GM12878 (cell line): ENCODE measurements around the gene ANKRD44. TPM values are rescaled to one million over a fixed set of nuclear protein-coding genes. Genes with fewer than 3 reads are reported as not detected.

ENCODE experiments used
- EP300 ChIP-seq, 2 experiments: fragments of 150-350 bp in 1 of 2; IDR thresholded peaks; 2 replicates each; pipeline ENCODE4 v1.6.1; 2011 to 2012; ENCODE audit warnings: low read depth in 2 of 2, low read length in 2 of 2, borderline replicate concordance in 1 of 2, improper control_type of control experiment in 1 of 2, inconsistent platforms in 1 of 2; ENCODE audit not compliant: control insufficient read depth in 1 of 2
- HCFC1 ChIP-seq: fragments of 150-350 bp; IDR thresholded peaks from 2 replicates; pipeline ENCODE4 v1.6.1; 2014; ENCODE audit warnings: low read length
- HDAC6 ChIP-seq: fragments of 200-600 bp; sonication (generic); IDR thresholded peaks from one replicate; pipeline ENCODE4 v1.8.0; 2017; ENCODE audit warnings: antibody characterized with exemption; ENCODE audit not compliant: unreplicated experiment
- JUND ChIP-seq: IDR thresholded peaks from 2 replicates; pipeline ENCODE4 v1.6.1; 2012; ENCODE audit warnings: low read depth, mild to moderate bottlenecking, low read length, improper control_type of control experiment, moderate library complexity
- MEF2B ChIP-seq: fragments of 450-650 bp; IDR thresholded peaks from 2 replicates; pipeline ENCODE4 v1.6.1; 2018; ENCODE audit warnings: mild to moderate bottlenecking, moderate library complexity; ENCODE audit not compliant: partially characterized antibody, poor library complexity, severe bottlenecking
- RAD51 ChIP-seq: fragments of 450-650 bp; IDR thresholded peaks from 2 replicates; pipeline ENCODE4 v1.6.1; 2016; ENCODE audit warnings: moderate library complexity, mild to moderate bottlenecking, inconsistent platforms
- RB1 ChIP-seq: fragments of 450-650 bp; formaldehyde crosslinking; IDR thresholded peaks from 2 replicates; pipeline ENCODE4 v1.6.1; 2017; ENCODE audit warnings: mild to moderate bottlenecking, borderline replicate concordance
- RUNX3 ChIP-seq: IDR thresholded peaks from 2 replicates; pipeline ENCODE4 v1.6.1; 2012; ENCODE audit warnings: low read length, inconsistent platforms
- ZNF217 ChIP-seq: fragments of 450-650 bp; IDR thresholded peaks from 2 replicates; pipeline ENCODE4 v1.6.1; 2017; ENCODE audit warnings: antibody characterized with exemption, mild to moderate bottlenecking
- ZNF24 ChIP-seq: fragments of 450-650 bp; IDR thresholded peaks from 2 replicates; pipeline ENCODE4 v1.6.1; 2017; ENCODE audit warnings: antibody characterized with exemption, mild to moderate bottlenecking
- ZNF274 ChIP-seq: IDR thresholded peaks from one replicate; pipeline ENCODE4 v1.8.0; 2011; ENCODE audit not compliant: insufficient read length, insufficient read depth
- polyA plus RNA-seq, 11 experiments: library from polyadenylated mRNA; depleted of rRNA in 4 of 11; unstranded in 6 of 11; stranded (reverse) in 5 of 11; fragments of >200 nt; fragmentation: Nextera tagmentation in 4 of 11; fragmentation: Illumina TruSeq in 1 of 11; extraction: Ambion mirVana in 4 of 11; extraction: Trizol in 1 of 11; gene quantifications; 1 replicate in 1 of 11; 2 replicates in 10 of 11; pipeline versions ENCODE4 v1.2.1 to v1.2.3, GENCODE V29; 2011 to 2016; ENCODE audit warnings: inconsistent platforms in 2 of 11, missing spikeins in 2 of 11, low read depth in 1 of 11
- total RNA-seq, 4 experiments: library from RNA; depleted of rRNA in 3 of 4; stranded (reverse); fragments of >200 nt in 3 of 4; fragmentation: Illumina TruSeq in 1 of 4; extraction: Trizol in 1 of 4; gene quantifications; 2 replicates each; pipeline versions ENCODE4 v1.2.1 to v1.2.3, GENCODE V29; 2013 to 2021
- TF ChIP-seq, protein P1 (sequence below): fragments of 450-650 bp; IDR thresholded peaks from 2 replicates; pipeline ENCODE4 v1.6.1; 2018; ENCODE audit warnings: borderline replicate concordance, mild to moderate bottlenecking; ENCODE audit not compliant: partially characterized antibody
- TF ChIP-seq, protein P2 (sequence below): fragments of 450-650 bp; IDR thresholded peaks from 2 replicates; pipeline ENCODE4 v1.6.1; 2017; ENCODE audit warnings: mild to moderate bottlenecking, moderate library complexity
- TF ChIP-seq, protein P3 (sequence below), 3 experiments: IDR thresholded peaks in 2 of 3; conservative IDR thresholded peaks in 1 of 3; 2 replicates each; pipeline ENCODE4 v1.5.1; 2011; ENCODE audit warnings: low read depth in 3 of 3, low read length in 3 of 3, mild to moderate bottlenecking in 3 of 3, control low read depth in 2 of 3, moderate library complexity in 2 of 3, inconsistent platforms in 1 of 3, mixed read lengths in 1 of 3; ENCODE audit not compliant: control insufficient read depth in 2 of 3, insufficient read depth in 1 of 3; ENCODE audit errors: extremely low read depth in 1 of 3
- TF ChIP-seq, protein P4 (sequence below): IDR thresholded peaks from 2 replicates; pipeline ENCODE4 v1.6.1; 2012; ENCODE audit warnings: improper control_type of control experiment, low read depth, low read length; ENCODE audit not compliant: insufficient replicate concordance

ANKRD44 gene
- total and polyA plus RNA-seq, 10 of the 15 experiments (the other 5 are each of a cell fraction or from before 2014, with no cell fraction given): 19.1 to 99.1 (median 59.6) TPM

DNA sequence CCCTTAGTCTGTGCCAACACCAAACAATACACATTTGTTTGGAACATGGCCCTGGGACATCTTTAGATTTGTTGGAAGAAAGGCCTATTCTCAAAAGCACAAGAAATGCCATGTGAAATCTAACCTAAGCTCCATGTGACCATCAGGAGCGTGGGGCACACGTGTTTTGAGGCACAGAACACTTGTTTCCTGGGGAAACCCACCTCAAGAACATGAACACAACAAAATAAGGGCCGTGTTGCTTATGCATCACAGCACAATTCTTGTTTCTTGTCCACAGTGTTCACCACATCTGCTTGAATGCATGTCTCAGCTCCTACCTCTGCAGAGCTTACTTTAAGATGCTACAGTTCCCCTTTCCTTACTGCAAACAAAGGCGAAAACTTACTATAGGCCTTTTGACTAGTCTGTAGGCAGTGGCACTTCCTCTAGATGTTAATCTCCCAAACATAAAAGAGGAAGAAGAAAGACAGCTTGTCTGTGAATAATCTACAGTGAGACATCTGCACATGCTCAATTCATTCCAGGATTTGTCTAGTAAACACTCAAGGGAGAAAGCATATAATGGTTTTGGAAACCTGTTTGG lies 165.0 kb downstream of the ANKRD44 start (continued):
- TF ChIP-seq, protein P1, sequence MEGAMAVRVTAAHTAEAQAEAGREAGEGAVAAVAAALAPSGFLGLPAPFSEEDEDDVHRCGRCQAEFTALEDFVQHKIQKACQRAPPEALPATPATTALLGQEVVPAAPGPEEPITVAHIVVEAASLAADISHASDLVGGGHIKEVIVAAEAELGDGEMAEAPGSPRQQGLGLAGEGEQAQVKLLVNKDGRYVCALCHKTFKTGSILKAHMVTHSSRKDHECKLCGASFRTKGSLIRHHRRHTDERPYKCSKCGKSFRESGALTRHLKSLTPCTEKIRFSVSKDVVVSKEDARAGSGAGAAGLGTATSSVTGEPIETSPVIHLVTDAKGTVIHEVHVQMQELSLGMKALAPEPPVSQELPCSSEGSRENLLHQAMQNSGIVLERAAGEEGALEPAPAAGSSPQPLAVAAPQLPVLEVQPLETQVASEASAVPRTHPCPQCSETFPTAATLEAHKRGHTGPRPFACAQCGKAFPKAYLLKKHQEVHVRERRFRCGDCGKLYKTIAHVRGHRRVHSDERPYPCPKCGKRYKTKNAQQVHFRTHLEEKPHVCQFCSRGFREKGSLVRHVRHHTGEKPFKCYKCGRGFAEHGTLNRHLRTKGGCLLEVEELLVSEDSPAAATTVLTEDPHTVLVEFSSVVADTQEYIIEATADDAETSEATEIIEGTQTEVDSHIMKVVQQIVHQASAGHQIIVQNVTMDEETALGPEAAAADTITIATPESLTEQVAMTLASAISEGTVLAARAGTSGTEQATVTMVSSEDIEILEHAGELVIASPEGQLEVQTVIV: no peak
- TF ChIP-seq, protein P2, sequence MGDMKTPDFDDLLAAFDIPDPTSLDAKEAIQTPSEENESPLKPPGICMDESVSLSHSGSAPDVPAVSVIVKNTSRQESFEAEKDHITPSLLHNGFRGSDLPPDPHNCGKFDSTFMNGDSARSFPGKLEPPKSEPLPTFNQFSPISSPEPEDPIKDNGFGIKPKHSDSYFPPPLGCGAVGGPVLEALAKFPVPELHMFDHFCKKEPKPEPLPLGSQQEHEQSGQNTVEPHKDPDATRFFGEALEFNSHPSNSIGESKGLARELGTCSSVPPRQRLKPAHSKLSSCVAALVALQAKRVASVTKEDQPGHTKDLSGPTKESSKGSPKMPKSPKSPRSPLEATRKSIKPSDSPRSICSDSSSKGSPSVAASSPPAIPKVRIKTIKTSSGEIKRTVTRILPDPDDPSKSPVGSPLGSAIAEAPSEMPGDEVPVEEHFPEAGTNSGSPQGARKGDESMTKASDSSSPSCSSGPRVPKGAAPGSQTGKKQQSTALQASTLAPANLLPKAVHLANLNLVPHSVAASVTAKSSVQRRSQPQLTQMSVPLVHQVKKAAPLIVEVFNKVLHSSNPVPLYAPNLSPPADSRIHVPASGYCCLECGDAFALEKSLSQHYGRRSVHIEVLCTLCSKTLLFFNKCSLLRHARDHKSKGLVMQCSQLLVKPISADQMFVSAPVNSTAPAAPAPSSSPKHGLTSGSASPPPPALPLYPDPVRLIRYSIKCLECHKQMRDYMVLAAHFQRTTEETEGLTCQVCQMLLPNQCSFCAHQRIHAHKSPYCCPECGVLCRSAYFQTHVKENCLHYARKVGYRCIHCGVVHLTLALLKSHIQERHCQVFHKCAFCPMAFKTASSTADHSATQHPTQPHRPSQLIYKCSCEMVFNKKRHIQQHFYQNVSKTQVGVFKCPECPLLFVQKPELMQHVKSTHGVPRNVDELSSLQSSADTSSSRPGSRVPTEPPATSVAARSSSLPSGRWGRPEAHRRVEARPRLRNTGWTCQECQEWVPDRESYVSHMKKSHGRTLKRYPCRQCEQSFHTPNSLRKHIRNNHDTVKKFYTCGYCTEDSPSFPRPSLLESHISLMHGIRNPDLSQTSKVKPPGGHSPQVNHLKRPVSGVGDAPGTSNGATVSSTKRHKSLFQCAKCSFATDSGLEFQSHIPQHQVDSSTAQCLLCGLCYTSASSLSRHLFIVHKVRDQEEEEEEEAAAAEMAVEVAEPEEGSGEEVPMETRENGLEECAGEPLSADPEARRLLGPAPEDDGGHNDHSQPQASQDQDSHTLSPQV: 0 out of 2 replicates have a peak, but pooled peaks have one; percentile 2
- no peak for TF ChIP-seq ZNF24
- no peak for TF ChIP-seq ZNF217
- no peak for TF ChIP-seq JUND
- TF ChIP-seq, protein P3, sequence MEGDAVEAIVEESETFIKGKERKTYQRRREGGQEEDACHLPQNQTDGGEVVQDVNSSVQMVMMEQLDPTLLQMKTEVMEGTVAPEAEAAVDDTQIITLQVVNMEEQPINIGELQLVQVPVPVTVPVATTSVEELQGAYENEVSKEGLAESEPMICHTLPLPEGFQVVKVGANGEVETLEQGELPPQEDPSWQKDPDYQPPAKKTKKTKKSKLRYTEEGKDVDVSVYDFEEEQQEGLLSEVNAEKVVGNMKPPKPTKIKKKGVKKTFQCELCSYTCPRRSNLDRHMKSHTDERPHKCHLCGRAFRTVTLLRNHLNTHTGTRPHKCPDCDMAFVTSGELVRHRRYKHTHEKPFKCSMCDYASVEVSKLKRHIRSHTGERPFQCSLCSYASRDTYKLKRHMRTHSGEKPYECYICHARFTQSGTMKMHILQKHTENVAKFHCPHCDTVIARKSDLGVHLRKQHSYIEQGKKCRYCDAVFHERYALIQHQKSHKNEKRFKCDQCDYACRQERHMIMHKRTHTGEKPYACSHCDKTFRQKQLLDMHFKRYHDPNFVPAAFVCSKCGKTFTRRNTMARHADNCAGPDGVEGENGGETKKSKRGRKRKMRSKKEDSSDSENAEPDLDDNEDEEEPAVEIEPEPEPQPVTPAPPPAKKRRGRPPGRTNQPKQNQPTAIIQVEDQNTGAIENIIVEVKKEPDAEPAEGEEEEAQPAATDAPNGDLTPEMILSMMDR (IDR thresholded peaks at IDR 0.05 in 2 of 3, conservative IDR thresholded peaks at IDR 0.05 in 1 of 3; ENCODE audit: control insufficient read depth in 2 of 3, extremely low read depth in 1 of 3, insufficient read depth in 1 of 3, low read depth in 3 of 3, low read length in 3 of 3): no peak
- TF ChIP-seq RAD51: peak; percentile 92
- TF ChIP-seq RUNX3: peak; percentile 66
- no peak for TF ChIP-seq HCFC1
- TF ChIP-seq, protein P4, sequence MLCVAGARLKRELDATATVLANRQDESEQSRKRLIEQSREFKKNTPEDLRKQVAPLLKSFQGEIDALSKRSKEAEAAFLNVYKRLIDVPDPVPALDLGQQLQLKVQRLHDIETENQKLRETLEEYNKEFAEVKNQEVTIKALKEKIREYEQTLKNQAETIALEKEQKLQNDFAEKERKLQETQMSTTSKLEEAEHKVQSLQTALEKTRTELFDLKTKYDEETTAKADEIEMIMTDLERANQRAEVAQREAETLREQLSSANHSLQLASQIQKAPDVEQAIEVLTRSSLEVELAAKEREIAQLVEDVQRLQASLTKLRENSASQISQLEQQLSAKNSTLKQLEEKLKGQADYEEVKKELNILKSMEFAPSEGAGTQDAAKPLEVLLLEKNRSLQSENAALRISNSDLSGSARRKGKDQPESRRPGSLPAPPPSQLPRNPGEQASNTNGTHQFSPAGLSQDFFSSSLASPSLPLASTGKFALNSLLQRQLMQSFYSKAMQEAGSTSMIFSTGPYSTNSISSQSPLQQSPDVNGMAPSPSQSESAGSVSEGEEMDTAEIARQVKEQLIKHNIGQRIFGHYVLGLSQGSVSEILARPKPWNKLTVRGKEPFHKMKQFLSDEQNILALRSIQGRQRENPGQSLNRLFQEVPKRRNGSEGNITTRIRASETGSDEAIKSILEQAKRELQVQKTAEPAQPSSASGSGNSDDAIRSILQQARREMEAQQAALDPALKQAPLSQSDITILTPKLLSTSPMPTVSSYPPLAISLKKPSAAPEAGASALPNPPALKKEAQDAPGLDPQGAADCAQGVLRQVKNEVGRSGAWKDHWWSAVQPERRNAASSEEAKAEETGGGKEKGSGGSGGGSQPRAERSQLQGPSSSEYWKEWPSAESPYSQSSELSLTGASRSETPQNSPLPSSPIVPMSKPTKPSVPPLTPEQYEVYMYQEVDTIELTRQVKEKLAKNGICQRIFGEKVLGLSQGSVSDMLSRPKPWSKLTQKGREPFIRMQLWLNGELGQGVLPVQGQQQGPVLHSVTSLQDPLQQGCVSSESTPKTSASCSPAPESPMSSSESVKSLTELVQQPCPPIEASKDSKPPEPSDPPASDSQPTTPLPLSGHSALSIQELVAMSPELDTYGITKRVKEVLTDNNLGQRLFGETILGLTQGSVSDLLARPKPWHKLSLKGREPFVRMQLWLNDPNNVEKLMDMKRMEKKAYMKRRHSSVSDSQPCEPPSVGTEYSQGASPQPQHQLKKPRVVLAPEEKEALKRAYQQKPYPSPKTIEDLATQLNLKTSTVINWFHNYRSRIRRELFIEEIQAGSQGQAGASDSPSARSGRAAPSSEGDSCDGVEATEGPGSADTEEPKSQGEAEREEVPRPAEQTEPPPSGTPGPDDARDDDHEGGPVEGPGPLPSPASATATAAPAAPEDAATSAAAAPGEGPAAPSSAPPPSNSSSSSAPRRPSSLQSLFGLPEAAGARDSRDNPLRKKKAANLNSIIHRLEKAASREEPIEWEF: no peak
- no peak for TF ChIP-seq RB1
- TF ChIP-seq EP300 (IDR thresholded peaks at IDR 0.05; ENCODE audit: borderline replicate concordance in 1 of 2, control insufficient read depth in 1 of 2, low read depth in 2 of 2, low read length in 2 of 2): peak; percentile 31 to 69; a peak in 1 of 4 replicates
- TF ChIP-seq MEF2B: peak; percentile 52
- TF ChIP-seq HDAC6: no peak
- no peak for TF ChIP-seq ZNF274
